Raji (cell line): ENCODE data around the gene CLASRP.

Experiments used
- POLR2A ChIP-seq: IDR thresholded peaks from 2 replicates; pipeline ENCODE4 v1.6.1; 2011; ENCODE audit warnings: low read depth, low read length, control low read depth; ENCODE audit not compliant: insufficient read depth

CLASRP gene

DNA sequence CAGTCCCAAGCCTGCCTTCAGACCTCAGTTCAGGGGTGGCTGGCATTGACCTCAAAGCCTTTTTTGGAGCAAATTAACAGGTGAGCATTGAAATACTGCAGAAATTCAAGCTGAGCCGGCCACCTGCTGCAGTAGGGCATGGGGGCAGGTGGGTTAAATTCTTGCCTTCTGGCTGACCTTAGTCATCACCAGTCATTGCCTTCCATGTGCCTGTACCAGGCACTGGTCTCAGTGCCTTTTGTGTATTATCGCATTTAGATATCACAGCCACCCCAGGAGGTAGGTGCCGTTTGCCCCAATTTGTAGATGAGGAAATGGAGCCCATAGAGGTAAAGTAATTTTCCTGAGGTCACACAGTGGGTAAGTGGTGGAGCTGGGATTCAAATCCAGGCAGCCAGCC lies 61.4 kb downstream of the CLASRP start:
- TF ChIP-seq POLR2A: no peak

DNA sequence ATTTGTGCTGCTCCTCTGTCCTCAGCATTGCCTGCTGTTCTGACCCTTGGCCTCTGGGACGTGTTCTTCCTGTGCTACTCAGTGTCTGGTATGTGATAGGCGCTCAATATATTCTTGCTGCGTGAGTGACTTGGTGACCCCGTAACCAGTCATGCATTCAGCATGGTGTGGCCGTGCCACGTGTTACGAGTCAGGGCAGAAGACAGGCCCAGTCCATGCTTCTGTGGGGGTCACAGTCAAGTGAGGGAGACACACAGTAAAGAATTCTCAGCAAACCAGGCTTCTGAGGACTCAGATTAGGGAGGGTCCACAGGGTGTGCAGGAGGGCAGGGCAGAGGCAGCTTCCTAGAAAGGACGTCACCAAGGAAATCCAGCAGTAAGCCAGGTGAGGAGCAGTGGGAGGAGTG lies 62.0 kb downstream of the CLASRP start:
- TF ChIP-seq POLR2A: no peak

DNA sequence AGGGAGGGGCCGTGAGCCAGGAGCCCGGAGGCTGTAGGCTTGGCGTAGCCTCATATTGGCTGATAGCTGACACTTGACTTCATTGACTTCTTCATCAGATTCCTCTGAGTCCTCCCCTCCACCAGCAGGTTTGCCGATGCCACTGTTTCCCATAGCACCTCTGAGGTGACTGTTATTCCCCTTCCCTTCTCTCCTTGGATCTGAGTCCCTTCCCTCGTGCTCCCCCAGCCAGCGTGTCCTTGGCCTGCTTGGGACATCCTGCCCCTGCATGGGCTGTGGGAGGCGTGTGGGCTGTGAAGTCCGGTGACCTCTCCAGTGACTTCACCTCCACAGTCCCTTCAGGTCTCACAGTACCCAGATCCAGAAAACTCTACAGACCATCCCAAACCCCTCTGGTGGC lies 63.0 kb downstream of the CLASRP start:
- TF ChIP-seq POLR2A: no peak

- no peak for TF ChIP-seq POLR2A
These were observed 63.6 kb downstream of the CLASRP start for GRCh38 chr19:45102481-45102880.

GRCh38 chr19:45103156-45103507 lies 64.3 kb downstream of the CLASRP start:
- no peak for TF ChIP-seq POLR2A

GRCh38 chr19:45103508-45104319 lies 64.9 kb downstream of the CLASRP start:
- TF ChIP-seq POLR2A: no peak

DNA sequence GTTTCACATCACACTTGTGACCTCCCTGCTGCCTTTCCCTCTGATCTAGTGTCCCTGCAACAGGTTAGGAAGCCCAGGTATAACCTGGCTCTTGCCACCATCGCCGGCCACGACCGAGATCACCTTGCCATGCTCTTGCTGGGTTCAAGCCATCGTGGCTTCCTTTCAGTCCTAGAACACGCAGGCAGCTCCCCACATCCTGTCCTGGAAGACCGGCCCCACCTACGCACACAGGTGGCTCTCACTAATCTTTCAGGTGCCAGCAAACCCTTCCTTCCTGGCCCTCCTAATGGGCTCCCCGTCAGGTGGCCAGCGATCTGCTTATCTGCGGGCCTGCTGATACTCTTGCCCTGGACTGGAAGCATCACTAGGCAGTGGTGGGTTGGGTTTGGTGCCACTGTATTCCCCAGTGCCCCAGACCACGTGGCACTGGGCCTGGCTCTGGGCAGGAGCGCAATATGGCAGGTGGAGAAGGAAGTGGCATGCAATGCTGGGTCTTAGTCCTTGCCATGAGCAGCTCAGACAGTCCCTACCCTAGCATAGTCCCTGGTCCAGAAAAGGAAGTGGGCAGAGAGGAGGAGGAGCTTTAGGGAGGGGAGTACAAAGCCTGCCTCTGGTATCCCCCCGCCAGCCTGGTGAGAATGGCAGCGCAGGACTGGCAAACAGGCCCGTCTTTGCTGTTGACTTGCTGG lies 66.0 kb downstream of the CLASRP start:
- no peak for TF ChIP-seq POLR2A

DNA sequence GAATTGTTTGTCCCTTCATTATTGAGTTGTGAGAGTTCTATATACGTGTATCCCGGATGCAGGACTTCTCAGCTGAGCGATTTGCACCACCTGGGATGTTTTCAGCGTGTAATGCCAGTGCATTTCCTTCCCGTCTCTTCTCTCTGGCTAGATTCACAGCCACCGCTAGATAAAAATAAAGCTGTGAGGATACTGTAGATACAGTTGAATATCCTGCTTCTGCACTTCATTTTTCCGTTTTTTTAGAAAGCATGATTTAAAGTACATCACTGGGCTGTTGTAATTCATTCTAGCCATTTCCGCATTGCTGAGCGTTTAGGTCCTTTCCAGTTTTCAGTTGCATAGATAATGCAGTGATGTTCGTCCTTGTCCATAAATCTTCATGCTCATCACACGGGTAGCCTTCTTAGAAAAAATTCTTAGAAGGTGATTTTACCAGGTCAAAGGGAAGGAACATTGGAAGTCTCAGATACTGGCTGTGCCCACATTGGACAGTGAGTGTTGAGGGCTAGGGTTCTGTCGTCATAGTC lies 68.8 kb downstream of the CLASRP start:
- TF ChIP-seq POLR2A: no peak

DNA sequence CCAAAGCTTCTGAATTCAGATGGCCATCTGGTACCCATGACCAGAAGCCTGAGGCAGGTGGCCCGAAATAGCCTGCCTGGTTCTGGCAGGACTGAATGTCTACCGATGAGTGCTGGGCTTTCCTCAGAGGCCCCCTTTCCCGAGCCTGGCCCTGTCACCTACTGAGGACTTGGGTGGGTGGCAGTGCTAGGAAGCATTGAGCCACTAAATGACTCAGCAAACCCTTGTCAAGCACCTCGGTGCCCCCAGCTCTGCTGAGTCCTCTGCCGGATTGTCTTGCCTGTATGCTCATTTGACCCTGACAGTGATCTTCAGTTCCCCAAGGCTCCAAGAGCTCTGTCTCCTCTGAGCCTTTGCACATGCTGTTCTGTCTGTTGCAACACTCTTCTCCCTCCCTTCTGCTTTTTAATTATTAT lies 72.0 kb downstream of the CLASRP start:
- TF ChIP-seq POLR2A: no peak

DNA sequence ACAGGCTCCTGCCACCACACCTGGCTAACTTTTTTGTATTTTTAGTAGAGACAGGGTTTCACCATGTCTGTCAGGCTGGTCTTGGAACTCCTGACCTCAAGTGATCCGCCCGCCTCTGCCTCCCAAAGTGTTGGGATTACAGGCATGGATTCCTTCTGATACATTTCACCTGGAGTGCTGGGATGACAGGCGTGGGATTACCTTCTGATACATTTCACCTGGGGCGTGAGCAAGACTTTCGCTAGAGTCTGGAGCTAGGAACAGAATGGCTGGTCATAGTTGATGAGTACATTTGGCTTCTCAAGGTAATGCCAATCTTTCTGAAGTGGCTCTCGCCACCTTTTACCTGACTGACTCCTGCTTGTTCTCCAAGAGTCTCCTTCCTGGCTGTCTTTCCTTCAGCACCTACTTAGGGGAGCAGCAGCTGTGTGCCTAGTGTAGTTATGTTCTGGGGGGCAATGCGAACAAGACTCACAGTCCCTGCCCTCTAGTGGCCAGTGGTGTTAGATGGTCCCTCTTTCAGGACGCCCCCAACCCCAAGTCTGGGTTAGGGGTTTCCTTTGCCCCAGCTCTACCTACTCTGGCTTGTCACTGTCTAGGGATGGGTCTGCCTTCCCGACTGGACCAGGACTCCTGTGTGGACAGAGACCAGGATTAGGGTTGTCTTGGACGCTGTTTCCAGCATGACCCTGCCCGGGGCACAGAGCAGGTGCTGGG lies 73.4 kb downstream of the CLASRP start:
- TF ChIP-seq POLR2A: no peak

GRCh38 chr19:45113628-45114027 lies 74.8 kb downstream of the CLASRP start:
- no peak for TF ChIP-seq POLR2A

GRCh38 chr19:45114116-45114515 lies 75.3 kb downstream of the CLASRP start:
- no peak for TF ChIP-seq POLR2A

GRCh38 chr19:45115809-45116615 lies 77.2 kb downstream of the CLASRP start:
- no peak for TF ChIP-seq POLR2A

GRCh38 chr19:45117167-45117594 lies 78.3 kb downstream of the CLASRP start:
- no peak for TF ChIP-seq POLR2A

DNA sequence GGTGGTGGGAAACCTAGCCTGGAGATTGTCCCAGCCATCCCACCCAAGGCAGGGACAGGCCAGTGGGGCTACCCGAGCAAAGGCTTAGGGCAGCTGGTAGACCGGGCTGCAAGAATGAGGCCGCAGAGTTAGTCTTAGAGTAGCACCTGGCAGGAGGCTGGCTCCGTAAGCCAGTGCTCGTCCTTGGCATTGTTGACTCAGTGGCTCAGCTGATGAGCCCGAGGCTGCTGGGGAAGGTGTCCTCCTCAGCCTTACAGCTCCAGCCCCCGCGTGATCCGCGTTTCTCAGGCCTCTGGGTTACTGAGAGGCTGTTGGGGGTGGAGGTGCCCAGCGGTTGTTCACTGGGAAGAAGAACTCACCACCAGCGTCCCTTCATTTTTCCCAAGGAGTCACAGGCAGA lies 78.8 kb downstream of the CLASRP start:
- TF ChIP-seq POLR2A: no peak
